Measurements from ENCODE around the gene CRIP2.
A peak's percentile ranks its signal among the peaks of the same experiment; 100 is the strongest.

Gene CRIP2

GRCh38 chr14:105475269-105476096 is 862 bp downstream of the CRIP2 start:
- intact Hi-C loops (cut with DNase I): no loop called here
- DNase-seq: no peak

GRCh38 chr14:105476097-105476830 is 1.6 kb downstream of the CRIP2 start:
- intact Hi-C loops (cut with DNase I): no loop called here
- DNase-seq: peak; percentile 71 to 97 (median 82)

- DNase-seq: no peak
- intact Hi-C loops (cut with DNase I): no loop called here
These were observed 2.4 kb downstream of the CRIP2 start for GRCh38 chr14:105476831-105477659.

GRCh38 chr14:105477660-105478397 is 3.2 kb downstream of the CRIP2 start:
- intact Hi-C loops (cut with DNase I): no loop called here
- DNase-seq: no peak

- no peak for DNase-seq
- intact Hi-C loops (cut with DNase I): no loop called here
These were observed 4.0 kb downstream of the CRIP2 start for GRCh38 chr14:105478398-105479251.

- no peak for DNase-seq
- intact Hi-C loops (cut with DNase I): no loop called here
These were observed 5.0 kb downstream of the CRIP2 start for GRCh38 chr14:105479431-105480158.

- intact Hi-C loops (cut with DNase I): no loop called here
- DNase-seq: no peak
These were observed 5.7 kb downstream of the CRIP2 start for GRCh38 chr14:105480199-105480746.

- DNase-seq: peak; percentile 79 to 98 (median 90)
- intact Hi-C loops (cut with DNase I): loop anchor here (1.0 kb wide), 2 partner anchors 9 to 47 kb away; no protein-coding TSS in a partner anchor
These were observed 6.5 kb downstream of the CRIP2 start for GRCh38 chr14:105480807-105481801.

- intact Hi-C loops (cut with DNase I): loop anchor here (1.0 kb wide), 2 partner anchors 8 to 46 kb away; no protein-coding TSS in a partner anchor
- peak; percentile 68 to 97 (median 80) for DNase-seq
These were observed 7.4 kb downstream of the CRIP2 start for GRCh38 chr14:105481886-105482457.

- no peak for DNase-seq
- intact Hi-C loops (cut with DNase I): no loop called here
These were observed 8.0 kb downstream of the CRIP2 start for GRCh38 chr14:105482486-105483110.

- intact Hi-C loops (cut with DNase I): no loop called here
- no peak for DNase-seq
These were observed 8.9 kb downstream of the CRIP2 start for GRCh38 chr14:105483300-105484068.

GRCh38 chr14:105484069-105484996 is 9.7 kb downstream of the CRIP2 start:
- intact Hi-C loops (cut with DNase I): no loop called here
- DNase-seq: no peak

- DNase-seq: no peak
- intact Hi-C loops (cut with DNase I): no loop called here
These were observed 10.4 kb downstream of the CRIP2 start for GRCh38 chr14:105484997-105485393.

- no peak for DNase-seq
- intact Hi-C loops (cut with DNase I): no loop called here
These were observed 11.1 kb downstream of the CRIP2 start for GRCh38 chr14:105485739-105486162.
